ENCODE data around the gene QKI.

- TF ChIP-seq CTCF (IDR thresholded peaks at IDR 0.05; ENCODE audit: insufficient read depth, low read length) = no peak
- TF ChIP-seq REST (IDR thresholded peaks at IDR 0.05; ENCODE audit: insufficient replicate concordance, low read depth) = no peak
Measured at GRCh38 chr6:163442336-163442735, 27.8 kb downstream of the QKI start.

Data from HL-60 (cell line).